HG02970 (cell line): ENCODE results near the gene VCP.
"Not testable (repeated sequence)": the region's sequence is repeated elsewhere in the genome, so short reads cannot be mapped to it uniquely, and the experiment has no call there.

ENCODE experiments used
- ATAC-seq: cut with Tn5 transposase; IDR thresholded peaks from one replicate; pipeline ENCODE4 v1.9.1; 2021; ENCODE audit warnings: mild to moderate bottlenecking, moderate library complexity, moderate number of reproducible peaks; ENCODE audit not compliant: unreplicated experiment, low FRiP score

Gene VCP

GRCh38 chr9:35027860-35028259 lies 44.6 kb downstream of the VCP start:
- ATAC-seq = no peak

GRCh38 chr9:35027374-35027773 lies 45.1 kb downstream of the VCP start:
- no peak for ATAC-seq

GRCh38 chr9:35026671-35027070 lies 45.8 kb downstream of the VCP start:
- no peak for ATAC-seq

DNA sequence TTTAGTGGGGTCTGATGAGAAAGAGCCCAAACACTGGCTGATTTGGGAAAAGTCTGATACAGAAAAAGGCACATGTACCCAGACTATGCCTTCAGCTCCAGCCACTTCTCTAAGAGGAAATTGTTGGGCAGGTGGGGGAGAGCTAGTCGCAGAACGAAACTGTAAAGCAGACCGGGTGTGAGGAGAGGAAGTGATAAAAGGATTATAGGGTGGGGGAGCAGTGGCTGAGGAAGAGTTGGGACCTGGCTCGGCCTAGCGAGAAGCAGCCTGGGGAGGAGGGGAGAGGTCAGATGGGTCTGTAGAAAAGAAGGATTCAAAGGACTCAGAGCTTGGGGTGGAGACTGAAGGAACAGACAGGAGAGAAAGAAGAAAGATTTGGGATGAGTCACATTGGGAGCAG lies 49.0 kb downstream of the VCP start:
- ATAC-seq = not testable (repeated sequence)

GRCh38 chr9:35014517-35014916 lies 57.9 kb downstream of the VCP start:
- ATAC-seq = no peak

GRCh38 chr9:35010351-35010958 lies 62.0 kb downstream of the VCP start:
- ATAC-seq = no peak
